ENCODE measurements around the gene KIAA0513.

Gene KIAA0513

DNA sequence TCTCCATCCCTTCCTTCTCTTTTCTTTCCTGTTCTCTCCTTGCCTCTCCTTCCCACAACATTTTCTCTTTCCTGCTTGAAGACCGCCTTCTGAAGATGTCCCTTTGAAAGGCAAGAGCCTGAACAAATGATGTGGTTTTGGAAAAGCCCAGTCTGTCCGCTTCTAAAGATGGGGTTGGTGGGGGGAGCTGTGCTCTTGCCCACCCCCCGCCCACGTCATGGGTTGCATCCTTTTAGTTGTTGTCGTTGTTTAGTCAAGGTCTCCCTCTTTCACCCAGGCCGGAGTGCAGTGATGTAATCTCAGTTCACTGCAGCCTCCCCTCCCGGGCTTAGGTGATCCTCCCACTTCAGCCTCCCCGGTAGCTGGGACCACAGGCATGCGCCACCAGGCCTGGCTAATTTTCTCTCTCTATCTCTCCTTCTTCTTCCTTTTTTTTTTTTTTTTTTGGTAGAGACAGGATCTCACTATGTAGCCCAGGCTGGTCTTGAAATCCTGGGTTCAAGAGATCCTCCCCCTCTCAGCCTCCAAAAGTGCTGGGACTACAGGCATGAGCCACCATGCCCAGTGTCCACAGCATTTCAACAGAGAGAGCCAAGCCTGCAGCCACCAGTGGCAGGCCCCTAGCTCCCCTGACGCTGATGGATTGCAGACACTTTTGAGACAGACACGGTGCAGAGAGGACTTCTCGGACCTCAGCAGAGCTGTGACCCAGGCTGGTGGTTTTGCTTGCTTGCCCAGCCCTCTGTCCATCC, 110.7 kb downstream of the KIAA0513 start:
- no peak for DNase-seq

- no peak for DNase-seq
These were observed 111.4 kb downstream of the KIAA0513 start for GRCh38 chr16:85138825-85139627.

- no peak for DNase-seq
These were observed 112.3 kb downstream of the KIAA0513 start for GRCh38 chr16:85139881-85140339.

DNA sequence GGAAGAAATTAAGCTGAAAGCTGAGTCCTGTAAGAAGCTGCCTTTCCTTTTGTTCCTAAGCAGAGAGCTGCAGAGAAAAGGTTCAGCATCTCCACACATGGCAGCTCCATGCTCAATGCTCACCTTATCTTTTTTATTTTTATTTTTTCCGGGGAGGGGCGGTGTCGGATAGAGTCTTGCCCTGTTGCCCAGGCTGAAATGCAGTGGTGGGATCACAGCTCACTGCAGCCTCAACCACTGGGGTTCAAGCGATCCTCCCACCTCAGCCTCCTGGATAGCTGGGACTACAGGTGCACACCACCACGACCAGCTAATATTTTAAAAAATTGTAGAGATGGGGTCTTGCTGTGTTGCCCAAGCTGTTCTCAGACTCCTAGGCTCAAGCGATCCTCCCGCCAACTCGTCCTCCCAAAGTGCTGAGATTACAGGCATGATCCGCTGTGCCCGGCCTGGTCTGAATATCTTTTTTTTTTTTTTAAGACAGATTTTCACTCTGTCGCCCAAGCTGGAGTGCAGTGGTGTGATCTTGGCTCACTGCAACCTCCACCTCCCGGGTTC, 112.9 kb downstream of the KIAA0513 start:
- no peak for DNase-seq

DNA sequence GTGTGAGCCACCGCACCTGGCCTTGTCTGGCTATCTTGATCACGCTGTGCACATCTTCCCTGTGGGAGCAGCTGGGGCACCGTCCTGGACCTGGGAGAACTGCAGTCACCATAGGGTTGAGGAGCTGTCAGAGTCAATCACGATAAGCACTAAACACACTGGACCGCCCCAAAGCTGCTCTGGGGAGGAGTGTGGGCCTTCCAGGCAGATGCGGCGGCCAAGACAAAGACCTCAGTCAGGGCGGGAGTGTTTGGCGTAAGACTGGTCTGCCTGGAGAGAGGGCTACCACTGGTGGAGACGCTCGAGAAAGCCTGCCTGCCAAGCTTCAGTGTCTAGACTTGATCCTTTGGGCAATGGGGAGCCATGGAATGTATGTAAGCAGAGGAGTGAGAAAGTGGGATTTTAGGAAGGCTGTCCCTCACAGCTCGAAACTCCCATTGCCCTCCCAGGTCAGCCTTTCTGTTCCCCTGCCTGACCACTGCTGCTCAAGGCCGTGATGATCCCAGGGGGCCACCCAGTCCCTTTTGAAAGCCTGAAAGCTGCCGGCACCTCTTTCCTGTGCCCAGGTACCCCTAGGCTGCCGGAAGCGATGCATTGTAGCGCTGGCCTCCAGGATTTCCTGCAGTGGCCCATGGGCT, 114.0 kb downstream of the KIAA0513 start:
- DNase-seq: no peak

DNA sequence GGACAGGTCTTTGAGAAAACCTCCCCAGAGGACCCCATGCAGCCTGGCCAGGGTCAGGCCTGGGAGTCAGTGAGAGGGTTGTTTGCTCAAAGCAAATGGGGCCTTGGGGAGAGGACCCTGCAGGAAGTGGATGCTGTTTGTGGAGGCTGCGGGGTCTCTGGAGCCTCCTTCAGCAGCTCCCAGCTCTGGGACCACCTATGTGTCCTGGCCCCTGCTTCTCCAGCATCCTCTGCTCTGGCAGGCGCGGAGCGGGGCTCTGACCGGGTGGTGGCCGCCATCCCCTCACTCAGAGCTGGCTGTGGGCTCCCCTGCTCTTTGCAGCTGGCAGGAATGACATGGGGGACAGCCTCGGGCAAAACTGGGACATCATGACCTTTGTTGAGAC, 114.5 kb downstream of the KIAA0513 start:
- no peak for DNase-seq

- DNase-seq: no peak
These were observed 115.2 kb downstream of the KIAA0513 start for GRCh38 chr16:85142771-85143211.

Measured in SW 1271 (cell line).